ENCODE measurements around the gene CAB39L.

DNA sequence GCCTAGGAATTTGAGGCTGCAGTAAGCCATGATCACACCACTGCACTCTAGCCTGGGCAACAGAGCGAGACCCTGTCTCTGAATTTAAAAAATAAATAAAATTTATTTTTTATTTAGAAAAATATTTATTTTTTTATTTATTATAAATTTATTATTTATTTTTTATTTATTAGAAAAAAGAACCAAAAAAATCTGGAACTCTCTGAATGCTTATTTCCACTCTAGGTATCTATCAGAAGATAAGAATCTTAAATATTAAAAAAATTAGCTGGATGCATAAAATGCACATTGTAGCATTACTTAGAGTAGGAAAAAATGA lies 113.4 kb downstream of the CAB39L start:
- TF ChIP-seq, protein P1, sequence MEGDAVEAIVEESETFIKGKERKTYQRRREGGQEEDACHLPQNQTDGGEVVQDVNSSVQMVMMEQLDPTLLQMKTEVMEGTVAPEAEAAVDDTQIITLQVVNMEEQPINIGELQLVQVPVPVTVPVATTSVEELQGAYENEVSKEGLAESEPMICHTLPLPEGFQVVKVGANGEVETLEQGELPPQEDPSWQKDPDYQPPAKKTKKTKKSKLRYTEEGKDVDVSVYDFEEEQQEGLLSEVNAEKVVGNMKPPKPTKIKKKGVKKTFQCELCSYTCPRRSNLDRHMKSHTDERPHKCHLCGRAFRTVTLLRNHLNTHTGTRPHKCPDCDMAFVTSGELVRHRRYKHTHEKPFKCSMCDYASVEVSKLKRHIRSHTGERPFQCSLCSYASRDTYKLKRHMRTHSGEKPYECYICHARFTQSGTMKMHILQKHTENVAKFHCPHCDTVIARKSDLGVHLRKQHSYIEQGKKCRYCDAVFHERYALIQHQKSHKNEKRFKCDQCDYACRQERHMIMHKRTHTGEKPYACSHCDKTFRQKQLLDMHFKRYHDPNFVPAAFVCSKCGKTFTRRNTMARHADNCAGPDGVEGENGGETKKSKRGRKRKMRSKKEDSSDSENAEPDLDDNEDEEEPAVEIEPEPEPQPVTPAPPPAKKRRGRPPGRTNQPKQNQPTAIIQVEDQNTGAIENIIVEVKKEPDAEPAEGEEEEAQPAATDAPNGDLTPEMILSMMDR (optimal IDR thresholded peaks at IDR 0.05 in 1 of 3, IDR thresholded peaks at IDR 0.05 in 1 of 3, conservative IDR thresholded peaks at IDR 0.05 in 1 of 3; ENCODE audit: extremely low read depth in 1 of 3, insufficient read depth in 2 of 3, low read length in 3 of 3) = no peak
- no peak for TF ChIP-seq EZH2 (IDR thresholded peaks at IDR 0.05; ENCODE audit: low read length)

All from keratinocyte (primary cell).